HepG2 (cell line): ENCODE results near the gene PARN. TPM values are rescaled to one million over a fixed set of nuclear protein-coding genes. Genes with fewer than 3 reads are reported as not detected.
A peak's percentile ranks its signal among the peaks of the same experiment; 100 is the strongest.

Experiments used
- ARID3A ChIP-seq: IDR thresholded peaks from 2 replicates; pipeline ENCODE4 v1.6.1; 2012; ENCODE audit warnings: low read depth, low read length, improper control_type of control experiment
- ATF2 ChIP-seq: sonication (generic); formaldehyde crosslinking; IDR thresholded peaks from 2 replicates; pipeline ENCODE4 v1.4.0; 2020; ENCODE audit warnings: missing genetic modification reagents
- BCL6 ChIP-seq: IDR thresholded peaks from 2 replicates; pipeline ENCODE4 v1.6.1; 2016; ENCODE audit warnings: missing genetic modification reagents, missing compliant biosample characterization
- CTCF ChIP-seq: sonication (generic); formaldehyde crosslinking; IDR thresholded peaks from 2 replicates; pipeline ENCODE4 v1.5.0; 2020; ENCODE audit warnings: mild to moderate bottlenecking, missing genetic modification reagents, moderate library complexity
- DRAP1 ChIP-seq: IDR thresholded peaks from 2 replicates; pipeline ENCODE4 v1.6.1; 2016; ENCODE audit warnings: missing genetic modification reagents, missing compliant biosample characterization
- ERF ChIP-seq: IDR thresholded peaks from 2 replicates; pipeline ENCODE4 v1.6.1; 2018; ENCODE audit warnings: missing biosample characterization, missing genetic modification reagents
- IKZF5 ChIP-seq: IDR thresholded peaks from 2 replicates; pipeline ENCODE4 v1.6.1; 2018; ENCODE audit warnings: missing genetic modification reagents, mild to moderate bottlenecking, missing compliant biosample characterization
- MXD1 ChIP-seq: sonication (generic); formaldehyde crosslinking; IDR thresholded peaks from 2 replicates; pipeline ENCODE4 v1.4.0; 2020; ENCODE audit warnings: mild to moderate bottlenecking, missing genetic modification reagents
- NFE2 ChIP-seq: sonication (generic); formaldehyde crosslinking; IDR thresholded peaks from 2 replicates; pipeline ENCODE4 v1.4.0; 2020; ENCODE audit warnings: missing genetic modification reagents
- NPAS2 ChIP-seq: sonication (generic); formaldehyde crosslinking; IDR thresholded peaks from 2 replicates; pipeline ENCODE4 v1.8.0; 2022; ENCODE audit warnings: mild to moderate bottlenecking, missing genetic modification reagents, borderline replicate concordance
- PREB ChIP-seq: sonication (generic); formaldehyde crosslinking; IDR thresholded peaks from 2 replicates; pipeline ENCODE4 v1.4.0; 2020; ENCODE audit warnings: missing genetic modification reagents
- SAP130 ChIP-seq: IDR thresholded peaks from 2 replicates; pipeline ENCODE4 v1.6.1; 2016; ENCODE audit warnings: low read depth
- TCF12 ChIP-seq, 2 experiments: fragments of 450-650 bp in 1 of 2; sonication (generic) in 1 of 2; formaldehyde crosslinking in 1 of 2; IDR thresholded peaks; 2 replicates each; pipeline versions ENCODE4 v1.6.1 to v1.8.0; 2017 to 2022; ENCODE audit warnings: antibody characterized with exemption in 1 of 2, mild to moderate bottlenecking in 1 of 2, missing genetic modification reagents in 1 of 2, moderate library complexity in 1 of 2
- U2AF2 ChIP-seq: fragments of 200-400 bp; formaldehyde crosslinking; IDR thresholded peaks from 2 replicates; pipeline ENCODE4 v1.6.1; 2017; ENCODE audit warnings: low read depth, mild to moderate bottlenecking, low read length
- ZNF12 ChIP-seq: sonication (generic); formaldehyde crosslinking; IDR thresholded peaks from 2 replicates; pipeline ENCODE4 v1.5.0; 2020; ENCODE audit warnings: missing genetic modification reagents
- ZNF264 ChIP-seq: sonication (generic); formaldehyde crosslinking; IDR thresholded peaks from 2 replicates; pipeline ENCODE4 v1.4.0; 2020; ENCODE audit warnings: missing genetic modification reagents
- ZNF292 ChIP-seq: sonication (generic); formaldehyde crosslinking; IDR thresholded peaks from 2 replicates; pipeline ENCODE4 v1.8.1; 2022; ENCODE audit warnings: mild to moderate bottlenecking, low read depth, missing genetic modification reagents, borderline replicate concordance
- ZNF629 ChIP-seq: sonication (generic); formaldehyde crosslinking; conservative IDR thresholded peaks from 2 replicates; pipeline ENCODE4 v1.5.0; 2020; ENCODE audit warnings: missing genetic modification reagents
- ZNF770 ChIP-seq: sonication (generic); formaldehyde crosslinking; IDR thresholded peaks from 2 replicates; pipeline ENCODE4 v1.5.0; 2020; ENCODE audit warnings: mild to moderate bottlenecking, missing genetic modification reagents
- polyA plus RNA-seq, 8 experiments: library from polyadenylated mRNA; depleted of rRNA in 3 of 8; stranded (reverse) in 7 of 8; unstranded in 1 of 8; fragments of >200 nt; fragmentation: Illumina TruSeq in 4 of 8; extraction: Trizol in 4 of 8; gene quantifications; 2 replicates each; pipeline versions ENCODE4 v1.2.1 to v1.2.3, GENCODE V29; 2011 to 2016; ENCODE audit warnings: low read depth in 4 of 8, missing spikeins in 1 of 8, mixed read lengths in 1 of 8; ENCODE audit not compliant: insufficient read depth in 1 of 8
- total RNA-seq, 5 experiments: library from RNA; depleted of rRNA; stranded (reverse); fragments of >200 nt; fragmentation: Illumina TruSeq; extraction: Trizol; gene quantifications; 2 replicates each; pipeline ENCODE4 v1.2.3, GENCODE V29; 2016; ENCODE audit warnings: low read depth in 1 of 5

The PARN gene
- total and polyA plus RNA-seq, 2 of the 13 experiments (the other 11 are each of a cell fraction or from before 2014, with no cell fraction given): 13.3 to 47.6 TPM

- TF ChIP-seq BCL6 (CRISPR knock-in tag) (peak; percentile 95), PREB (no peak), ZNF292 (peak; percentile 95; the same call in 1 of the 2 replicates), ATF2 (CRISPR knock-in tag) (peak; percentile 82), ERF (CRISPR knock-in tag) (peak; percentile 84; the same call in 1 of the 2 replicates), ZNF770 (CRISPR knock-in tag) (peak; percentile 6; the same call in 1 of the 2 replicates), ARID3A (peak; percentile 40; the same call in 1 of the 2 replicates), TCF12 (IDR thresholded peaks at IDR 0.05) (no peak), TCF12 (CRISPR knock-in tag; IDR thresholded peaks at IDR 0.05) (no peak), ZNF12 (peak; percentile 92), DRAP1 (CRISPR knock-in tag) (peak; percentile 78), NFE2 (CRISPR knock-in tag) (peak; percentile 73; the same call in 1 of the 2 replicates), MXD1 (CRISPR knock-in tag) (no peak), IKZF5 (CRISPR knock-in tag) (peak; percentile 97), CTCF (0 out of 2 replicates have a peak, but pooled peaks have one; percentile 14), SAP130 (CRISPR knock-in tag) (peak; percentile 89), U2AF2 (no peak), ZNF629 (CRISPR knock-in tag) (peak; percentile 62; the same call in 1 of the 2 replicates), NPAS2 (CRISPR knock-in tag) (0 out of 2 replicates have a peak, but pooled peaks have one; percentile 22), ZNF264 (CRISPR knock-in tag) (peak; percentile 91)
Measured at GRCh38 chr16:14545346-14545884, 84.6 kb downstream of the PARN start (continued).
